Body of pancreas (tissue), 4 donors: Measurements from ENCODE around the gene DSTN. TPM values are rescaled to one million over a fixed set of nuclear protein-coding genes. Genes with fewer than 3 reads are reported as not detected.

Source experiments
- ATAC-seq: fragments of 150-250 bp; one replicate; pipeline ENCODE4 v1.9.1; 2016
- DNase-seq, 4 donors: peaks; one replicate each; pipeline ENCODE4 v3.0.0-alpha.2; 2019
- H3K27ac ChIP-seq, 4 donors: fragments of 200-600 bp; sonication (generic); 1 replicate in 3 of 4; 2 replicates in 1 of 4; pipeline versions ENCODE4 v1.5.1 to v1.6.1; 2016 to 2019; ENCODE audit warnings: mild to moderate bottlenecking in 1 of 4, mixed read lengths in 1 of 4, moderate library complexity in 1 of 4
- H3K27me3 ChIP-seq, 2 donors: fragments of 200-600 bp; sonication (generic); one replicate each; pipeline ENCODE4 v1.6.0; 2016; ENCODE audit warnings: mild to moderate bottlenecking in 1 of 2
- H3K36me3 ChIP-seq, 2 donors: fragments of 200-600 bp; sonication (generic); replicated peaks in 1 of 2; 2 replicates each; pipeline ENCODE4 v1.5.1; 2016; ENCODE audit warnings: low read depth in 2 of 2; ENCODE audit not compliant: insufficient read depth in 1 of 2
- H3K4me1 ChIP-seq: fragments of 200-600 bp; sonication (generic); one replicate; pipeline ENCODE4 v1.6.0; 2016
- H3K4me3 ChIP-seq, 2 donors: fragments of 200-600 bp; sonication (generic); 1 replicate in 1 of 2; 2 replicates in 1 of 2; pipeline ENCODE4 v1.5.1; 2016 to 2019
- H3K9me3 ChIP-seq, 3 donors: fragments of 200-600 bp; sonication (generic); 1 replicate in 2 of 3; 2 replicates in 1 of 3; pipeline ENCODE4 v1.5.1; 2016
- POLR2A ChIP-seq, 3 donors: fragments of 450-650 bp; IDR thresholded peaks; one replicate each; pipeline ENCODE4 v1.6.1; 2016; ENCODE audit warnings: antibody characterized with exemption in 3 of 3, mild to moderate bottlenecking in 2 of 3
- WGBS, 2 donors: methylation state at CpG; one replicate each; pipeline ENCODE4 v1.1.5; 2017; 5-methylcytosine and 5-hydroxymethylcytosine counted together
- intact Hi-C: fragments of 100-400 bp; cut with DNase I; formaldehyde crosslinking; loops from one replicate; pipeline ENCODE4 v1.15.1; 2023
- total RNA-seq, 2 donors: library from RNA; depleted of rRNA; stranded (reverse); fragments of >200 nt; gene quantifications; one replicate each; pipeline ENCODE4 v1.1.0, GENCODE V29; 2016
- TF ChIP-seq, protein P1 (sequence below), 7 experiments: fragments of 450-650 bp in 4 of 7; fragments of 200-600 bp in 3 of 7; sonication (generic) in 3 of 7; IDR thresholded peaks; one replicate each; pipeline ENCODE4 v1.5.1; 2016 to 2019; ENCODE audit warnings: antibody characterized with exemption in 7 of 7

The DSTN gene
- total RNA-seq, 2 donors from 2014 or later = 103 to 464 TPM

DNA sequence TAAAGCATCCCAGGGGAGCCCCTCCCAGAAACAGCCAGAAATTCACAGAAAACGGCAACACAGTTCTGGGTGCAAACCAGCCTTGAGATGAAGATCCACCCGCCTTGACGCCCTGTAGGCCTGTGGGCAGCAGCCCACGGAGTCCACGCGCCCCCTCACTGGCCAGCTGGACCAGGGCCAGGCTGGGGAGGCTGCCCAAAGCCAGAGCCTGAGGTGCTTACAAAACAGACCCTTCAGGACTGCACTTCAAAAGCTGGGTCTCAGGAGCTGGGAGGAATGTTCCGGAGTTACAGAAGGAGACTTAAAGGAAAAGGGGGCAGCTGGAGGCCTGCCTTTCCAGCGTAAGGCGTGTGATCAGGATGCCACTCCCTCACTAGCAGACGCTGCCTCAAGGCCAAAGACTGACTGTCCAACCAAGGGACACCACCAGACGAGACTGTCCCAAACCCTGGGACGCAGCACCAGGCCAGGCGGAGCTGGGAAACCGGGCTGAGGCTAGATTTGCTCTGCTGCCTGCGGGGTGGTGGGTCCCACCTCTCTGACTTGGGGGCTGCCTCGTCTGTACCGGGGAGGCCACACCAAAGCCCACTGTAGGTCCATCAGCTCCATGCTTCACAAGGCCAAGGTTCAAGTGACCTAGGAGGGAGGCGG, 64.1 kb downstream of the DSTN start:
- H3K4me1 ChIP-seq = peaks cover 36% of the 10 kb centered on the region
- no peaks in the 10 kb centered on the region for H3K27me3 ChIP-seq
- intact Hi-C loops = no loop called here
- ATAC-seq = no peak
- no peak overlapping the region for H3K4me3 ChIP-seq
- peaks cover 16 to 50% of the 10 kb centered on the region in 2 donors for H3K36me3 ChIP-seq
- DNase-seq = no peak
- H3K9me3 ChIP-seq = no peaks in the 10 kb centered on the region
- WGBS, 2 donors = 63 to 66% methylated on average over 10 to 18 of the region's 18 CpGs
- peak overlapping the region; percentile 10 to 55 (median 42) for H3K27ac ChIP-seq
- TF ChIP-seq, protein P1, sequence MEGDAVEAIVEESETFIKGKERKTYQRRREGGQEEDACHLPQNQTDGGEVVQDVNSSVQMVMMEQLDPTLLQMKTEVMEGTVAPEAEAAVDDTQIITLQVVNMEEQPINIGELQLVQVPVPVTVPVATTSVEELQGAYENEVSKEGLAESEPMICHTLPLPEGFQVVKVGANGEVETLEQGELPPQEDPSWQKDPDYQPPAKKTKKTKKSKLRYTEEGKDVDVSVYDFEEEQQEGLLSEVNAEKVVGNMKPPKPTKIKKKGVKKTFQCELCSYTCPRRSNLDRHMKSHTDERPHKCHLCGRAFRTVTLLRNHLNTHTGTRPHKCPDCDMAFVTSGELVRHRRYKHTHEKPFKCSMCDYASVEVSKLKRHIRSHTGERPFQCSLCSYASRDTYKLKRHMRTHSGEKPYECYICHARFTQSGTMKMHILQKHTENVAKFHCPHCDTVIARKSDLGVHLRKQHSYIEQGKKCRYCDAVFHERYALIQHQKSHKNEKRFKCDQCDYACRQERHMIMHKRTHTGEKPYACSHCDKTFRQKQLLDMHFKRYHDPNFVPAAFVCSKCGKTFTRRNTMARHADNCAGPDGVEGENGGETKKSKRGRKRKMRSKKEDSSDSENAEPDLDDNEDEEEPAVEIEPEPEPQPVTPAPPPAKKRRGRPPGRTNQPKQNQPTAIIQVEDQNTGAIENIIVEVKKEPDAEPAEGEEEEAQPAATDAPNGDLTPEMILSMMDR (IDR thresholded peaks at IDR 0.05) = no peak
- TF ChIP-seq POLR2A (IDR thresholded peaks at IDR 0.05) = no peak

DNA sequence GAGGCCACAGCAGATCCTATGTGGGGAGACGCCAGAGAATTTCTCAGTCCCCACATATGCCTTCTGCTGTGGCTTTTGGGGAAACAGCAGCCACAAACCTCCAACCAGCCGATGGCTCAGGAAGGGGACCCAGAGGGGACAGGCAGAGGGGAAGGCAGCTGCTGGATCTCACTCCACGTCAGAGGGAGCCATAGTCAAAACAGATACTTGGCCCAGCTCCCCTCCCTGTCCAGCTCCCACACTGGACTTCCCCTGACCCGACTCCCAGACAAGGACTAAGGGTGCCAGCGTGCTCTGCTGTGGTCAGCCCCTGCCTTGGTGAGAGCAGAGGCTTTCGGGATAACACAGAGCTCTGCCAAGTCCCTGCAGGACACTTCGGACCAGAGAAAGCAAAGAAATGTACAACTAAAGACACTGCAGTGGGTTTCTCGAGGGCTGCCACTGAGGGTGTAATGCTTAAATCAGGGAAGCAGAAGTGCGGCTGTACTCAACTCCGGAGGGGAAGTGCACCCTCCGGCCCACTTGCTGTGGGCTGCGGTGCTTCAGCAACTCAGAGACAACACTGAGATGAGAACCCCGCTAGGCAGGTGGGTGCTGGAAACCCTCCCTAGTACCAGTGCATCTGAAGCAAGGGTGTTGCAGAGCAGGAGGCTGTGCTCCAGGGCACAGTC, 64.9 kb downstream of the DSTN start:
- WGBS, 2 donors = 36 to 47% methylated on average over 7 to 13 of the region's 13 CpGs
- DNase-seq (no peak), ATAC-seq (peak; percentile 8)
- Histone ChIP-seq H3K4me1 (peaks cover 30% of the 10 kb centered on the region), H3K27ac (peak overlapping the region; percentile 10 to 55 (median 42)), H3K4me3 (no peak overlapping the region), H3K9me3 (no peaks in the 10 kb centered on the region), H3K36me3 (peaks cover 11 to 47% of the 10 kb centered on the region in 2 donors), H3K27me3 (no peaks in the 10 kb centered on the region)
- intact Hi-C loops = no loop called here
- TF ChIP-seq, protein P1 (IDR thresholded peaks at IDR 0.05) = no peak
- no peak for TF ChIP-seq POLR2A (IDR thresholded peaks at IDR 0.05)

DNA sequence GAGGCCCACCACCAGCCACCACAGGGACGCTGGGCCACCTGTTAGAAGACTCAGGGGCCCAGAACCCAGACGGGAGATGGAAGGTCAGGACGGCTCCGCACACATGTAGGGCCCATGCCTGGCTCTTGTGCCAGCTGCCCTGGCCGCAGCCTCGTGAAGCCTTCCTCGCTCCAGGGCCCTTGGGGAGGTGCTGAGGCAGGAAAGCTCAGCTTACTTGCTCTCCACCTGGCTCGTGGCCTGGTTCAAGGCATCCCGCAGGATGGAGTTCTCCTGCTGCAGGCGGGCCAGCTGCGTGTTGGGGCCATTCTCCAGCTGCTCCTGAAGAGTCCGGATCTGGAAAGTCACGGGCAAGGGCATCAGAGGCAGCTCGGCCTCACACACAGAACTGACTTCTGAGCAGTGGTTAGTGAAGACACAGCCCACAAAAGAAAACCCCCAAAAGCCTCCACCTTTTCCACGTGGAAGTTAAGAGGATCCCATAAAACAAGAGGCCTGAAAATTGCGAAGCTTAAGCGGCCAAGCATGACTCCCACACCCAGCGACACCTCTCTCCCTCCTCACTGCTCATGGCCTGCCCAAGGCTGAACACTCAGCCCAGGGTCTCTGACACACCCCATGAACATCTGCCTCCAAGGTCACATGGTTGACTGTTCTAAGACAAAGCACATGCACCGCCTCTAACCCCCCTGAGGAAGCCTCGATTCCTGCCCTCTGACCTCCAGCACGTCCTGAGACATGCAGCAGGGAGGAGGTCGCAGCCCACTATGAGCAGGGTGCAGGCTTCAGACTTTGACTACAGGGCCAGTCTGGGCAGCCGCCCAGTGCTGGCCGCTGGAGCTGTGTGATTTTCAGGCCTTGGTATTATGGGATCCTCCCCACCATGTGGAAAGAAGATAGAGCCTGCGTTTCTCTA, 65.7 kb downstream of the DSTN start:
- TF ChIP-seq, protein P1 (IDR thresholded peaks at IDR 0.05) = no peak
- no peak for TF ChIP-seq POLR2A (IDR thresholded peaks at IDR 0.05)
- intact Hi-C loops = no loop called here
- H3K4me1 ChIP-seq = peaks cover 38% of the 10 kb centered on the region
- peaks cover 10 to 50% of the 10 kb centered on the region in 2 donors for H3K36me3 ChIP-seq
- H3K9me3 ChIP-seq = no peaks in the 10 kb centered on the region
- H3K4me3 ChIP-seq = no peak overlapping the region
- peak overlapping the region in 3 of 4 donors; percentile 39 to 55 (median 45) for H3K27ac ChIP-seq
- ATAC-seq = no peak
- DNase-seq = no peak
- no peaks in the 10 kb centered on the region for H3K27me3 ChIP-seq
- 41 to 65% methylated on average over 16 to 25 of the region's 25 CpGs for WGBS, 2 donors

DNA sequence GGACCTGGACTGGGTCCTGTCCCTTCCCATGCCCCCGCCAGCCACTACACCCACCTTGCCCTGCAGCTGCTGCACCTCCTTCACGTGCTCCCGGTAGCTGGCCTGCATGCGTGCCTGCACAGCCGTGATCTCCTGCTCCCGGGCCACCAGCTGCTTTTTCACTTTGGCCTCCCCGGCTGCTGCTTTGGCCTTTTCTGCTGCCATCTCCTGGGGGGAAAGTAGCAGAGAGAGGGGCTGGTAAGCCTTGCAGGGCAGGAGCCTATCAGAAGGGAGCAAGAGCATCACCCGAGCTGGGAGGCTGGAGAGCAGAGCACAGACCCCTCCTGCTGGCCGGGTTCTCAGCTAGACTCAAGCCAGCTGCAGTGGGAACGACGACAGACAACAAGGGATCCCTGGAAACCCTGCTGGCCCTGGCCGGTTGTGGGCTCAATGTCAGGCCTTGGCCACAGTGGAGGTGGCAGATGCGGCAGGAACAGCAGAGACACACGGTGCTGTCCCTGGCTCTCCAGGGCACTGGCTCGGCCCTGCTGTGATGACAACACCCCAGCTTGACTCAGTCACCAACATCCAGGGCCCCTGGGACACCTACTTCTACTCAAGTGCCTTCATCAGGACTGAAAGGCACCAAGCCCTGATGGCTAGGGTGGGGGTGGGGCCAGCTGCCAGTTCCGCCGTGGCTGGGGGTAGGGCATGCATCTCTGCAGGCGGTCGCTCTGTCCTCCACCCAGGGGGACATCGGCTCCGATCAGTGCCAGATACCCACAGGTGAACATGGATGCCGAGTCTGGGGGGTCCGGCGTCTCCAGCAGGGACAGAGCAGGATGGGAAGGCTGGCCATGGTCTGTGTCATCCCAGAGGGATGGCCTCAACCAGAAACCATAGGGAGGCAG, 66.9 kb downstream of the DSTN start:
- Histone ChIP-seq H3K4me1 (peaks cover 49% of the 10 kb centered on the region), H3K27ac (peak overlapping the region; percentile 4 to 55 (median 12)), H3K9me3 (no peaks in the 10 kb centered on the region), H3K36me3 (peaks cover 10 to 60% of the 10 kb centered on the region in 2 donors), H3K27me3 (no peaks in the 10 kb centered on the region), H3K4me3 (no peak overlapping the region)
- TF ChIP-seq, protein P1 (IDR thresholded peaks at IDR 0.05) = no peak
- DNase-seq (no peak), ATAC-seq (no peak)
- intact Hi-C loops = no loop called here
- WGBS, 2 donors = 62 to 69% methylated on average over 20 to 24 of the region's 24 CpGs
